AG04450 (cell line): ENCODE results near the gene CRP. TPM values are rescaled to one million over a fixed set of nuclear protein-coding genes. Genes with fewer than 3 reads are reported as not detected.
"Not testable (repeated sequence)": the region's sequence is repeated elsewhere in the genome, so short reads cannot be mapped to it uniquely, and the experiment has no call there.

Experiments
- CTCF ChIA-PET: fragments of 300-600, 350-600 bp; formaldehyde crosslinking; extraction: SDS; loops from one replicate; lab custom pipeline; 2022; ENCODE audit warnings: antibody characterized with exemption, inconsistent platforms; lab: Charles Lee
- POLR2A ChIA-PET: fragments of 350-600 bp; formaldehyde crosslinking; extraction: SDS; loops from one replicate; lab custom pipeline; 2021; ENCODE audit warnings: antibody characterized with exemption, inconsistent platforms; lab: Yijun Ruan, JAX
- DNase-seq: peaks from one replicate; pipeline ENCODE4 v3.0.0-alpha.2; 2011; ENCODE audit warnings: low read depth, low spot score
- H3K27ac ChIP-seq: one replicate; pipeline ENCODE4 v1.5.1; 2012; ENCODE audit warnings: low read depth, low read length, control low read depth
- H3K27me3 ChIP-seq: one replicate; pipeline ENCODE4 v1.6.0; 2012; ENCODE audit warnings: low read length; ENCODE audit not compliant: control insufficient read depth, insufficient read depth
- H3K4me3 ChIP-seq: 2 replicates; pipeline ENCODE4 v1.5.1; 2011; ENCODE audit warnings: mild to moderate bottlenecking, low read depth, low read length, control low read depth
- H3K9me3 ChIP-seq: 2 replicates; pipeline ENCODE4 v1.5.1; 2012; ENCODE audit warnings: low read length; ENCODE audit not compliant: control insufficient read depth, insufficient read depth
- polyA plus RNA-seq: library from polyadenylated mRNA; depleted of rRNA; stranded (reverse); fragments of >200 nt; gene quantifications from 2 replicates; pipeline ENCODE4 v1.2.3, GENCODE V29; 2011
- TF ChIP-seq, protein P1 (sequence below): IDR thresholded peaks from 2 replicates; pipeline ENCODE4 v1.5.1; 2011; ENCODE audit warnings: low read depth, low read length, control low read depth, inconsistent platforms

Gene CRP
- polyA plus RNA-seq, 1 experiment, result not detected

DNA sequence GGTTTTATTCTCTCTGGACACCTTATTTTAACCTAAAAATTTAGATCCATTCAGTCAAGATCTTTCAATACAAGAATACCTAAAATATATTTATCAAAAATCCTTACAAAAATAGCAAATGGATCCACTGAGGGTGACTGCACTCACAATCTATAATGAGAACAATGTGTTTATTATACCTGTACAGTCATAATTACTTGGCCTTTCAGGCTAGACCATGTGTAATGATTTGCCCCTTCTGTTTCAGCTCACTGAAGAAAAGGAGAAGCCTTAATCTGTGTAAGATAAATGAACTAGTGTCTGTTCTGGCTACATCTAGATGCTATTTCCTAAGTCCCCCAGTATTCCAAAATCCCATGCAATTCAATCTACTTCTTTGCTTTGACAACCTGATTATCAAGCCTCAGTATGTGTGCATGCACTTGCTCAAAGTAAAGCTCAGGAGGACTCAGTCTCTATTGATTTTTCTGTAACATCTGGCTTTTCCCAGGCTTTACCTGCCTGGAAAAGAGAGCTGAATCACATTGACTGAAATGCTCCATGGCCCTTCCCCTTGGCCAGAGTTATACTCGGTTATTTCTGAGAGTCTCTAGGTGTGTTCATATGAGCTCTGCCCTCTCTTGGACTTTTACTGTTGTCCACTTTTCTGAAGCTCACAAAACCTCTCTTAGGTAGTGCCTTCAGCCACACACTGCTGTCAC, 27.6 kb downstream of the CRP start:
- Histone ChIP-seq H3K27me3 (peaks cover 3% of the 10 kb centered on the region), H3K27ac (no peak overlapping the region), H3K9me3 (no peaks in the 10 kb centered on the region), H3K4me3 (no peak overlapping the region)
- ChIA-PET CTCF (no interaction called here), POLR2A (no interaction called here)
- DNase-seq, result no peak
- TF ChIP-seq, protein P1, sequence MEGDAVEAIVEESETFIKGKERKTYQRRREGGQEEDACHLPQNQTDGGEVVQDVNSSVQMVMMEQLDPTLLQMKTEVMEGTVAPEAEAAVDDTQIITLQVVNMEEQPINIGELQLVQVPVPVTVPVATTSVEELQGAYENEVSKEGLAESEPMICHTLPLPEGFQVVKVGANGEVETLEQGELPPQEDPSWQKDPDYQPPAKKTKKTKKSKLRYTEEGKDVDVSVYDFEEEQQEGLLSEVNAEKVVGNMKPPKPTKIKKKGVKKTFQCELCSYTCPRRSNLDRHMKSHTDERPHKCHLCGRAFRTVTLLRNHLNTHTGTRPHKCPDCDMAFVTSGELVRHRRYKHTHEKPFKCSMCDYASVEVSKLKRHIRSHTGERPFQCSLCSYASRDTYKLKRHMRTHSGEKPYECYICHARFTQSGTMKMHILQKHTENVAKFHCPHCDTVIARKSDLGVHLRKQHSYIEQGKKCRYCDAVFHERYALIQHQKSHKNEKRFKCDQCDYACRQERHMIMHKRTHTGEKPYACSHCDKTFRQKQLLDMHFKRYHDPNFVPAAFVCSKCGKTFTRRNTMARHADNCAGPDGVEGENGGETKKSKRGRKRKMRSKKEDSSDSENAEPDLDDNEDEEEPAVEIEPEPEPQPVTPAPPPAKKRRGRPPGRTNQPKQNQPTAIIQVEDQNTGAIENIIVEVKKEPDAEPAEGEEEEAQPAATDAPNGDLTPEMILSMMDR, result no peak

DNA sequence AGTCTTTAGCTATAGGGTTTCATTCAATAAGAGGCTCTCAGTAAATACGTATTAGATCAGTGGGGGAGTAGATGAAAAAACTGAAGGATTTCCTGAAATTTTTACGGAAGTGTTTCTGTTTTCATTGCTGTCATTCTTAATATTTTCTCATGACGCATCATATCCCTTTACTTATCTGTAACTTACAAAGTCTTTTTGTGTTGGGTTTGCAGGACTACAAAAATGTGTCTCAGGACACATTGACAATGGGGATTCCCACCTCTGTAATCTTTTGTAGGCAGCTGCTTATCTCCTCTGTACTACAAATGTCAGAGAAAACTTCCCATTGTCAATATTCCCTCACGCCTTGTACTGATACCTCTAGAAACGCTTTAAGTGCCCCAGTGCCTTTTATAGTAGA, 35.5 kb downstream of the CRP start:
- CTCF ChIA-PET, result no interaction called here
- Histone ChIP-seq H3K27me3 (no peaks in the 10 kb centered on the region), H3K27ac (no peak overlapping the region), H3K9me3 (no peaks in the 10 kb centered on the region), H3K4me3 (no peak overlapping the region)
- TF ChIP-seq, protein P1, result no peak
- DNase-seq, result no peak
- POLR2A ChIA-PET, result no interaction called here

DNA sequence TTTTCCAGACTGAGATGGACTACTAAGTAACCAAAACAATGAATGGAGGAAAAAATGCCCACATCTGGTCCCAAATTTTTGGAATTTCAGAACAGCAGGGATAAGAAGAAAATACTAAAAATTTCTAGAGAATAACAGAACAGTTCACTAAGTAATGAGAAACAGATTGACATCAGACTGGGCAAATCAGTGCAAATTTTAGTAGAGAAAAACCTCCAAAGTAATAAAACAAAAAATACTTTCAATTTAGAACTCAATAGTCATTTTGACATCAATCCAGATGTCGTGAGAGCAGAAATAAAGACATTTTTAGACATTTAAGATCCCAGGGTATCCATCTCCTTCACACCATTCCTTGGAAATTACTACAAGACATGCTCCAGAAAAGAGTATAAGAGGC, 39.3 kb downstream of the CRP start:
- Histone ChIP-seq H3K9me3 (no peaks in the 10 kb centered on the region), H3K27ac (no peak overlapping the region), H3K27me3 (no peaks in the 10 kb centered on the region), H3K4me3 (no peak overlapping the region)
- no peak for DNase-seq
- CTCF ChIA-PET, result no interaction called here
- TF ChIP-seq, protein P1, result no peak
- POLR2A ChIA-PET, result no interaction called here

DNA sequence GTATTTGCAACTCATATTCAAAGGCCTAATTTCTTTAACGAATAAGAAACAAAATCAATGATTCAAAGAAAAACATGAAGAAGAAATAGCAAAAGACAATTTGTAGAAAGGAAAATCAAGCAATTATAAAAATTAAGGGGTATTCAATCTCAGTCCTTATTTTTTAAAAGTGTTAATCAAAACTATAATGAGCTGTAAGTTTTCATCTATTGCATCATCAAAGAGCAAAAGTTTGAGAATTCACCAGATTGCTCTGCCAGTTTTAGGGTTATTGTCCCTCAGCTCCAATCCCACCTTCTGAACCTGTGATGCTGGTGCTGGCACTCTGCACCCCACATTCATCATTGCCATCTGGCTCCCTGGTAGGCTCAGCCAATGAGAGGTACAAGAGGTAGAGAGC, 42.0 kb downstream of the CRP start:
- POLR2A ChIA-PET, H3K27ac ChIP-seq, H3K27me3 ChIP-seq, DNase-seq, H3K9me3 ChIP-seq, H3K4me3 ChIP-seq, CTCF ChIA-PET: not testable (repeated sequence)

DNA sequence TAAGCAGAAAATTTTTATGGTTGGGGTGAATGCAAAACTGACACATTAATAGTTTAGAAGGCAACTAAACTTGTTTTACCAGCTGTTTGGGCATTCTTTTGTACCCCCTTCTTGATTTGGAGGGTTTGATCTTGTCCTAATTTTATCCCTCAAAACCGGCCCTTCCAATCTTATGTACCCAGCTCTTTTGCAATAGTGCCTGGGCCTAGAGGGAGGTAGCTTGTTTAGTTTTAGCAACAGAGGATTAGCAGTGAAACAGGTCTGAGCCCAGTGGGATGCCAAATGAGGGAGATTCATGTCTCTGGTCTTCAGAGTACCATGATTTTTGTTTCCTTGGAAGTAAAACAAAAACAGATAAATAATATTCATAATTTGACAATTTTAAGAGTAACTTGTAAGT, 45.1 kb downstream of the CRP start:
- no peak for DNase-seq
- CTCF ChIA-PET, result interaction anchor here (0.6 kb wide), 1 partner anchor 46 kb away, joined by 6 read pairs; no protein-coding TSS in a partner anchor
- Histone ChIP-seq H3K27ac (no peak overlapping the region), H3K4me3 (no peak overlapping the region), H3K27me3 (no peaks in the 10 kb centered on the region), H3K9me3 (no peaks in the 10 kb centered on the region)
- TF ChIP-seq, protein P1, result no peak
- POLR2A ChIA-PET, result no interaction called here
